Endodermal cell (in vitro differentiated cells): Measurements from ENCODE around the gene PCDHB2. TPM values are rescaled to one million over a fixed set of nuclear protein-coding genes. Genes with fewer than 3 reads are reported as not detected.
A peak's percentile ranks its signal among the peaks of the same experiment; 100 is the strongest.

Experiments used
- DNase-seq: peaks from one replicate; pipeline ENCODE4 v3.0.0-alpha.2; 2017
- H3K27ac ChIP-seq: 2 replicates; pipeline ENCODE4 v1.5.1; 2013; ENCODE audit warnings: mild to moderate bottlenecking, low read depth, low read length, moderate library complexity
- H3K27me3 ChIP-seq: 2 replicates; pipeline ENCODE4 v1.6.1; 2013; ENCODE audit warnings: mild to moderate bottlenecking, low read length, moderate library complexity; ENCODE audit not compliant: insufficient read depth, control insufficient read depth, poor library complexity, severe bottlenecking
- H3K36me3 ChIP-seq: 2 replicates; pipeline ENCODE4 v1.7.0; 2013; ENCODE audit warnings: mild to moderate bottlenecking, low read length, moderate library complexity; ENCODE audit not compliant: control insufficient read depth, insufficient read depth
- H3K4me1 ChIP-seq: one replicate; pipeline ENCODE4 v1.7.0; 2013; ENCODE audit warnings: low read length; ENCODE audit not compliant: control insufficient read depth, insufficient read depth
- H3K4me3 ChIP-seq: 2 replicates; pipeline ENCODE4 v1.5.1; 2013; ENCODE audit warnings: mild to moderate bottlenecking, low read length, moderate library complexity
- H3K9ac ChIP-seq: 2 replicates; pipeline ENCODE4 v1.6.1; 2013; ENCODE audit warnings: mild to moderate bottlenecking, low read length, moderate library complexity; ENCODE audit not compliant: poor library complexity, severe bottlenecking; ENCODE audit errors: extremely low read depth
- H3K9me3 ChIP-seq: 2 replicates; pipeline ENCODE4 v1.6.1; 2013; ENCODE audit warnings: mild to moderate bottlenecking, low read length, moderate library complexity; ENCODE audit not compliant: control insufficient read depth
- H3K27ac Mint-ChIP-seq: 2 replicates; pipeline ENCODE4 v1.8.0; 2020; ENCODE audit warnings: mixed read lengths
- H3K27me3 Mint-ChIP-seq: 2 replicates; pipeline ENCODE4 v1.8.0; 2021; ENCODE audit warnings: mild to moderate bottlenecking, mixed read lengths; ENCODE audit not compliant: insufficient read depth
- H3K36me3 Mint-ChIP-seq: 2 replicates; pipeline ENCODE4 v1.8.0; 2020; ENCODE audit warnings: low read depth, mixed read lengths
- H3K4me1 Mint-ChIP-seq: 2 replicates; pipeline ENCODE4 v1.8.0; 2020; ENCODE audit warnings: mixed read lengths
- H3K4me3 Mint-ChIP-seq: 2 replicates; pipeline ENCODE4 v1.8.0; 2020; ENCODE audit warnings: mild to moderate bottlenecking, moderate library complexity, mixed read lengths
- H3K9me3 Mint-ChIP-seq: 2 replicates; pipeline ENCODE4 v1.8.0; 2020; ENCODE audit warnings: mild to moderate bottlenecking, mixed read lengths
- CTCF ChIP-seq: fragments of 200-600 bp; sonication (generic); conservative IDR thresholded peaks from 2 replicates; pipeline ENCODE4 v1.5.0; 2021; ENCODE audit warnings: antibody characterized with exemption, mild to moderate bottlenecking
- WGBS, 2 experiments: methylation state at CpG; one replicate each; pipeline versions ENCODE4 v1.1.5 to v1.1.7; 2013; ENCODE audit warnings: missing lambda C conversion rate in 2 of 2, mixed read lengths in 1 of 2; ENCODE audit not compliant: insufficient coverage in 1 of 2, insufficient read length in 1 of 2; 5-methylcytosine and 5-hydroxymethylcytosine counted together
- total RNA-seq, 2 donors: library from RNA; stranded (reverse); fragmentation: NEBNext Ultra II Directional in 1 of 2; extraction: Animal tissue kit (Norgen Biotek cat#: 25700) in 1 of 2; gene quantifications; 2 replicates in 1 of 2; 3 replicates in 1 of 2; pipeline ENCODE4 v1.2.1, GENCODE V29; 2021

The PCDHB2 gene
- total RNA-seq, 2 donors from 2014 or later = 28.4 to 32.1 TPM

GRCh38 chr5:141051521-141051866 is 42.9 kb upstream of the PCDHB2 start:
- Histone ChIP-seq H3K27ac (no peak overlapping the region), H3K9ac (no peak overlapping the region), H3K4me1 (no peaks in the 10 kb centered on the region), H3K36me3 (no peaks in the 10 kb centered on the region), H3K9me3 (no peaks in the 10 kb centered on the region), H3K27me3 (peaks cover 35% of the 10 kb centered on the region), H3K4me3 (peak overlapping the region; percentile 84)
- no peak for TF ChIP-seq CTCF
- Mint-ChIP-seq H3K27ac (no peak overlapping the region), H3K36me3 (no peaks in the 10 kb centered on the region), H3K9me3 (no peaks in the 10 kb centered on the region), H3K27me3 (peaks cover 62% of the 10 kb centered on the region), H3K4me3 (peak overlapping the region; percentile 64), H3K4me1 (peaks cover 5% of the 10 kb centered on the region)
- DNase-seq = peak; percentile 75
- 12 to 13% methylated on average over 19 of the region's 19 CpGs for WGBS, 2 experiments

- Histone ChIP-seq H3K27ac (no peak overlapping the region), H3K27me3 (no peaks in the 10 kb centered on the region), H3K4me1 (no peaks in the 10 kb centered on the region), H3K9me3 (no peaks in the 10 kb centered on the region), H3K4me3 (no peak overlapping the region), H3K9ac (no peak overlapping the region), H3K36me3 (no peaks in the 10 kb centered on the region)
- WGBS, 2 experiments = 96 to 99% methylated on average over 15 to 17 of the region's 17 CpGs
- DNase-seq = no peak
- H3K4me3 Mint-ChIP-seq = peak overlapping the region; percentile 61
- H3K9me3 Mint-ChIP-seq = peaks cover 5% of the 10 kb centered on the region
- no peak overlapping the region for H3K27ac Mint-ChIP-seq
- peaks cover 22% of the 10 kb centered on the region for H3K27me3 Mint-ChIP-seq
- TF ChIP-seq CTCF = no peak
- H3K4me1 Mint-ChIP-seq = no peaks in the 10 kb centered on the region
- H3K36me3 Mint-ChIP-seq = no peaks in the 10 kb centered on the region
Observed at GRCh38 chr5:141077826-141078225, 16.6 kb upstream of the PCDHB2 start.

GRCh38 chr5:141082228-141082627 is 12.2 kb upstream of the PCDHB2 start:
- H3K9ac ChIP-seq = no peak overlapping the region
- TF ChIP-seq CTCF = no peak
- H3K4me1 ChIP-seq = no peaks in the 10 kb centered on the region
- no peaks in the 10 kb centered on the region for H3K36me3 ChIP-seq
- no peak overlapping the region for H3K27ac ChIP-seq
- DNase-seq = no peak
- no peak overlapping the region for H3K4me3 Mint-ChIP-seq
- H3K9me3 ChIP-seq = no peaks in the 10 kb centered on the region
- H3K27me3 Mint-ChIP-seq = peaks cover 28% of the 10 kb centered on the region
- no peaks in the 10 kb centered on the region for H3K36me3 Mint-ChIP-seq
- H3K4me3 ChIP-seq = no peak overlapping the region
- H3K27me3 ChIP-seq = no peaks in the 10 kb centered on the region
- no peak overlapping the region for H3K27ac Mint-ChIP-seq
- peaks cover 9% of the 10 kb centered on the region for H3K9me3 Mint-ChIP-seq
- H3K4me1 Mint-ChIP-seq = no peaks in the 10 kb centered on the region
